ENCODE measurements around the gene SYNDIG1.
"Not testable (repeated sequence)": the region's sequence is repeated elsewhere in the genome, so short reads cannot be mapped to it uniquely, and the experiment has no call there.

The SYNDIG1 gene

GRCh38 chr20:24493661-24494459 is 24.4 kb downstream of the SYNDIG1 start:
- no peak for DNase-seq

- DNase-seq = no peak
These were observed 25.1 kb downstream of the SYNDIG1 start for GRCh38 chr20:24494460-24494920.

- no peak for DNase-seq
These were observed 25.8 kb downstream of the SYNDIG1 start for GRCh38 chr20:24495266-24495665.

GRCh38 chr20:24497851-24498250 is 28.4 kb downstream of the SYNDIG1 start:
- DNase-seq = no peak

GRCh38 chr20:24498641-24499040 is 29.2 kb downstream of the SYNDIG1 start:
- DNase-seq = no peak

- DNase-seq = no peak
These were observed 30.0 kb downstream of the SYNDIG1 start for GRCh38 chr20:24499472-24499871.

- no peak for DNase-seq
These were observed 32.5 kb downstream of the SYNDIG1 start for GRCh38 chr20:24501764-24502556.

GRCh38 chr20:24502661-24503060 is 33.2 kb downstream of the SYNDIG1 start:
- no peak for DNase-seq

- DNase-seq = no peak
These were observed 34.0 kb downstream of the SYNDIG1 start for GRCh38 chr20:24503352-24503931.

- DNase-seq = no peak
These were observed 35.2 kb downstream of the SYNDIG1 start for GRCh38 chr20:24504331-24505285.

- no peak for DNase-seq
These were observed 36.7 kb downstream of the SYNDIG1 start for GRCh38 chr20:24506146-24506545.

GRCh38 chr20:24506696-24507095 is 37.3 kb downstream of the SYNDIG1 start:
- DNase-seq = no peak

- DNase-seq = no peak
These were observed 37.9 kb downstream of the SYNDIG1 start for GRCh38 chr20:24507182-24507853.

- not testable (repeated sequence) for DNase-seq
These were observed 43.0 kb downstream of the SYNDIG1 start for GRCh38 chr20:24512441-24512840.

GRCh38 chr20:24518515-24518914 is 49.1 kb downstream of the SYNDIG1 start:
- no peak for DNase-seq

GRCh38 chr20:24519476-24519875 is 50.0 kb downstream of the SYNDIG1 start:
- no peak for DNase-seq

- DNase-seq = no peak
These were observed 51.6 kb downstream of the SYNDIG1 start for GRCh38 chr20:24521032-24521431.

GRCh38 chr20:24522452-24523330 is 53.3 kb downstream of the SYNDIG1 start:
- DNase-seq = no peak

- DNase-seq = no peak
These were observed 54.2 kb downstream of the SYNDIG1 start for GRCh38 chr20:24523661-24524060.

- no peak for DNase-seq
These were observed 59.3 kb downstream of the SYNDIG1 start for GRCh38 chr20:24528583-24529368.

Data from CD4-positive, alpha-beta T cell treated with Interleukin-21 for 1 hour (primary cell).